Measurements from ENCODE around the gene IL12B. TPM values are rescaled to one million over a fixed set of nuclear protein-coding genes. Genes with fewer than 3 reads are reported as not detected.
A peak's percentile ranks its signal among the peaks of the same experiment; 100 is the strongest.

The IL12B gene
- total RNA-seq, 1 experiment from 2014 or later, result 0.05 TPM

- Histone ChIP-seq H3K9me3 (replicated peaks) (no peaks in the 10 kb centered on the region), H3K27ac (no peak overlapping the region), H3K4me1 (replicated peaks) (peaks cover 30% of the 10 kb centered on the region), H3K36me3 (no peaks in the 10 kb centered on the region), H3K4me3 (no peak overlapping the region), H3K27me3 (replicated peaks) (no peaks in the 10 kb centered on the region)
- peak; percentile 75 to 80 for DNase-seq (ENCODE audit: low read depth in 1 of 2, low spot score in 2 of 2)
Measured at GRCh38 chr5:159341906-159342310, 11.6 kb upstream of the IL12B start.

DNA sequence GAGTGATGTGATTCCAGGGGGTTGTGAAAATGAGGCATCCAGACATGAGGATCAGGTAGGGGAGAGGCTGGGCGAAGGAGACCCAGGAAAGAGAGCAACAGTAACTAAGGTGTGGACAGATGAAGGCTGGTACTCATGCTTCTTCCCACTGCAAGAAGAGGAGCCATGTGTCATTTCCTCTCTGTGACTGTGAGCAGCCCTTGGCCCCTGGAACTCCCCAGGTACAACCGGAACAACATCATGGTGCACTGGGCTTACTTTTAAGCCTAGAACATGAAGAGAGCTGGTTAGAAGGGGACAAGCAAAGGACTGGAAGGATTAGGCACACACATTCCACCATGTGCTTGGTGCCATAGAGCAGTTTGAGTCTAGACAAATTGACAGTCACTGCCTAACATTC is 10.9 kb upstream of the IL12B start:
- Histone ChIP-seq H3K27me3 (replicated peaks) (no peaks in the 10 kb centered on the region), H3K4me3 (no peak overlapping the region), H3K36me3 (no peaks in the 10 kb centered on the region), H3K4me1 (replicated peaks) (peaks cover 38% of the 10 kb centered on the region), H3K27ac (no peak overlapping the region), H3K9me3 (replicated peaks) (no peaks in the 10 kb centered on the region)
- DNase-seq (ENCODE audit: low read depth in 1 of 2, low spot score in 2 of 2), result no peak

- DNase-seq (ENCODE audit: low read depth in 1 of 2, low spot score in 2 of 2), result no peak
- H3K4me1 ChIP-seq (replicated peaks), result peaks cover 44% of the 10 kb centered on the region
- H3K4me3 ChIP-seq, result no peak overlapping the region
- no peaks in the 10 kb centered on the region for H3K27me3 ChIP-seq (replicated peaks)
- no peaks in the 10 kb centered on the region for H3K36me3 ChIP-seq
- no peak overlapping the region for H3K27ac ChIP-seq
- H3K9me3 ChIP-seq (replicated peaks), result no peaks in the 10 kb centered on the region
Measured at GRCh38 chr5:159340511-159340910, 10.2 kb upstream of the IL12B start.

GRCh38 chr5:159339460-159339859 is 9.2 kb upstream of the IL12B start:
- Histone ChIP-seq H3K4me3 (no peak overlapping the region), H3K9me3 (replicated peaks) (no peaks in the 10 kb centered on the region), H3K27me3 (replicated peaks) (no peaks in the 10 kb centered on the region), H3K27ac (no peak overlapping the region), H3K4me1 (replicated peaks) (peaks cover 52% of the 10 kb centered on the region), H3K36me3 (no peaks in the 10 kb centered on the region)
- DNase-seq (ENCODE audit: low read depth in 1 of 2, low spot score in 2 of 2), result no peak

DNA sequence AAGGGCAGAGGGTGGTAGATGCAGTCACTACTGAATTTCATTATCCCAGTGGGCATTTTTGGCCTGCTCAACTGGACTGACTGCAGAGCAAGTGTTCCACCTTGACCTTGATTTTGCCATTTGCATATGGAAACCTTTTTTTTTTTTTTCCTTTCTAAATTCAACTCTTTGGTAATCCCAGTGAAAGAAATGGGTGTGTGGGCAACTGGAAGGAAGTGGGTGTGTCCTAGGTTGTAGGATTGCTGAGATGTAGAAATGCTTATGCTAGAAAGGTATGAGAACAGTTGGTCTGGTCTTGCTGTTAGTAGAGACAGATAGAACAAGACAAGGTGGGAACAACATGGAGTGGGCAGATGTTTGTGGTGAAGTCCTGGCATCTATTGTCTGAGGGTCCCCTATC is 7.8 kb upstream of the IL12B start:
- no peak overlapping the region for H3K4me3 ChIP-seq
- peak overlapping the region; percentile 88 for H3K27ac ChIP-seq
- H3K4me1 ChIP-seq (replicated peaks), result peaks cover 62% of the 10 kb centered on the region
- no peaks in the 10 kb centered on the region for H3K27me3 ChIP-seq (replicated peaks)
- H3K36me3 ChIP-seq, result no peaks in the 10 kb centered on the region
- DNase-seq (ENCODE audit: low read depth in 1 of 2, low spot score in 2 of 2), result no peak
- no peaks in the 10 kb centered on the region for H3K9me3 ChIP-seq (replicated peaks)

GRCh38 chr5:159337016-159337955 is 7.0 kb upstream of the IL12B start:
- Histone ChIP-seq H3K9me3 (replicated peaks) (no peaks in the 10 kb centered on the region), H3K27ac (peak overlapping the region; percentile 88), H3K36me3 (no peaks in the 10 kb centered on the region), H3K4me1 (replicated peaks) (peaks cover 64% of the 10 kb centered on the region), H3K4me3 (no peak overlapping the region), H3K27me3 (replicated peaks) (no peaks in the 10 kb centered on the region)
- DNase-seq (ENCODE audit: low read depth in 1 of 2, low spot score in 2 of 2), result peak; percentile 66 to 75

GRCh38 chr5:159336586-159336985 is 6.3 kb upstream of the IL12B start:
- H3K27ac ChIP-seq, result peak overlapping the region; percentile 88
- no peak for DNase-seq (ENCODE audit: low read depth in 1 of 2, low spot score in 2 of 2)

DNA sequence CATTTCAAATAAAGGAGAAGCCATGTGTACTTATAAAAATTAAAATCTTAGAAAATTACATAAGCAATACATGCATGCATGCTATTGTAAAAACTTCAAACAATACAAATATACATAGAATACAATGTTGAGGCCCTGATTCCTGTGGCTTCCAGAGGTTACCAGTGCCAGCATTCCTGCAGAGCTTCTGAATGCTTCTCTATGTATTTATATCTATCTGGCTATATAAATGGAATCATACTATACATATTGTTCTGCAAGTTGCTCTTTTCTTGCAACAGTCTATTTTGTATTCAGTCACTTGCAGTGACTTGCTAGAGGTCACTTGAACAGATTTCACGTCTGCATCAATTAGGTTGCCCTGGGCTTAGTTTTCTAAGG is 3.2 kb upstream of the IL12B start:
- Histone ChIP-seq H3K27ac (no peak overlapping the region), H3K27me3 (replicated peaks) (no peaks in the 10 kb centered on the region), H3K36me3 (no peaks in the 10 kb centered on the region), H3K4me3 (no peak overlapping the region), H3K9me3 (replicated peaks) (no peaks in the 10 kb centered on the region), H3K4me1 (replicated peaks) (peaks cover 57% of the 10 kb centered on the region)
- DNase-seq (ENCODE audit: low read depth in 1 of 2, low spot score in 2 of 2), result peak in 1 of 2 experiments; percentile 12

More at GRCh38 chr5:159336586-159336985, 6.3 kb upstream of the IL12B start:
- no peaks in the 10 kb centered on the region for H3K9me3 ChIP-seq (replicated peaks)
- H3K27me3 ChIP-seq (replicated peaks), result no peaks in the 10 kb centered on the region
- H3K36me3 ChIP-seq, result no peaks in the 10 kb centered on the region
- no peak overlapping the region for H3K4me3 ChIP-seq
- H3K4me1 ChIP-seq (replicated peaks), result peaks cover 57% of the 10 kb centered on the region

DNA sequence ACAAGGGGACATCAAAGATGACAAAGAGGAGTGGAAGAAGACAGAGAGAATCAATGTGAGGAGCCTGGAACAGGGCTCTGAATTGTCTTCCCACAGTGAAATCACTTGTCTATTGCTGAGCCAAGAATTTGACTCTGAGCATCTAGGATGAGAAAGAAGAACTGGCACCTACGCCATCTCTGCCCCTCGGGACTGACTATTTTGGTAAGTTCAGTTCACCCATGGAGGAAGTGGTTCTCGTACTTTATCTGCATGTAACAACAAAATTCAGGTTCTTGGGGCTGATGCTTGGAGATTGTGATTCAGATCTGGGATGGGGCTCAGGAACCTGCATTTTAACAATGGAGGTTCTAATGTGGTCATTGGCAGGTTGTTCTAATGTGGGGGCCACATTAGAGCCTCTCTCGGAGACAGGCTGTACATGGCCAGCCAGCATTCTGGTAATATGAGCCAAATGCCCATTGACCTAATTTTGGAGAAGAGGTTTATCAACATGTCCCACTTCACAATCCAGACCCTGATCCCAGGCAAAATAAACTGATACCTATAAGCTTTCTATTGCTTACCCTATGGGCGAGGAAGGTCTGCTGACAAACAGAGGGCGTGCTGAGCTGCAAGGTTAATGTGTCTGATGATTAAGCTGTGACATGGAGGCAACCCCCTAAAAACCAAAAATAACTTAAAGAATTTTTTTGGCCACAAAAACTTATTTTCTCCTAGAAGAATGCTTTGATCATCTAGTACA is 2.7 kb upstream of the IL12B start:
- Histone ChIP-seq H3K4me3 (no peak overlapping the region), H3K27ac (no peak overlapping the region), H3K36me3 (no peaks in the 10 kb centered on the region), H3K9me3 (replicated peaks) (no peaks in the 10 kb centered on the region), H3K27me3 (replicated peaks) (no peaks in the 10 kb centered on the region), H3K4me1 (replicated peaks) (peaks cover 53% of the 10 kb centered on the region)
- DNase-seq (ENCODE audit: low read depth in 1 of 2, low spot score in 2 of 2), result no peak

GRCh38 chr5:159331093-159331973 is 1.0 kb upstream of the IL12B start:
- Histone ChIP-seq H3K27ac (no peak overlapping the region), H3K36me3 (no peaks in the 10 kb centered on the region), H3K9me3 (replicated peaks) (no peaks in the 10 kb centered on the region), H3K27me3 (replicated peaks) (no peaks in the 10 kb centered on the region), H3K4me1 (replicated peaks) (peaks cover 37% of the 10 kb centered on the region), H3K4me3 (no peak overlapping the region)
- DNase-seq (ENCODE audit: low read depth in 1 of 2, low spot score in 2 of 2), result peak in 1 of 2 experiments; percentile 53

GRCh38 chr5:159324986-159325385 is 5.3 kb downstream of the IL12B start:
- no peak for DNase-seq (ENCODE audit: low read depth in 1 of 2, low spot score in 2 of 2)
- Histone ChIP-seq H3K4me3 (no peak overlapping the region), H3K27me3 (replicated peaks) (no peaks in the 10 kb centered on the region), H3K4me1 (replicated peaks) (peaks cover 3% of the 10 kb centered on the region), H3K27ac (no peak overlapping the region), H3K9me3 (replicated peaks) (no peaks in the 10 kb centered on the region), H3K36me3 (no peaks in the 10 kb centered on the region)

DNA sequence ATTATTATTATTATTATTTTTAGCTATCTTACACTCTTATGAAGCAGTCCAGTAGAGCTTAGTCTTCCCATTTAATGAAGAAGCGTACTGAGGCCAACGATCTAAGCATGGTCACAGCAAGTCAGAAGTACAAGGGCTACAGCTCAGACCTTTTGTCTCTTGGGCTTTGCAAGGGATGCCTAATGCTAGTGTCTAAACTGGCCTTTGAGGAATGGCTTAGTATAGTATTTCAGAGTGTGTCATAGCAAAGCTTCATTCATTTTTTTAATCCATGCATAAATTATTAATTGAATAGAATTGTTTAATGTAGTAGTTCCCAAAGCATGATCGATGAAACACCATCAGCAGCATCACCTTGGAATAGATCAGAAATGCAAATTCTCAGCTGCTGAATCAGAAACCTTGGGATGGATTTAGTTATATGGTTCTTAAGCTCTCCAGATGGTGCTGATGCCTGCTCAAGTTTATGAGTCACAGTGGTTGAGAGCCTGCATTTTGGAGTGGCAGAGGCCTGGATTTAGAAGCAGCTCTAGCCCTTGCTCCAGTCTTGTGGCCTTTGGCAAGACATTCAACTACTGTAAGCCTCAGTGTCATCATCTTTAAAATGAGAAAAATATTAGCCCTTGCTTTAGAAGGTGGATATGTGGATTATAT is 6.1 kb downstream of the IL12B start:
- Histone ChIP-seq H3K4me1 (replicated peaks) (no peaks in the 10 kb centered on the region), H3K27ac (no peak overlapping the region), H3K9me3 (replicated peaks) (no peaks in the 10 kb centered on the region), H3K27me3 (replicated peaks) (no peaks in the 10 kb centered on the region), H3K36me3 (no peaks in the 10 kb centered on the region), H3K4me3 (no peak overlapping the region)
- no peak for DNase-seq (ENCODE audit: low read depth in 1 of 2, low spot score in 2 of 2)

- no peak overlapping the region for H3K4me3 ChIP-seq
- DNase-seq (ENCODE audit: low read depth in 1 of 2, low spot score in 2 of 2), result no peak
- no peak overlapping the region for H3K27ac ChIP-seq
- H3K9me3 ChIP-seq (replicated peaks), result no peaks in the 10 kb centered on the region
- no peaks in the 10 kb centered on the region for H3K36me3 ChIP-seq
- no peaks in the 10 kb centered on the region for H3K27me3 ChIP-seq (replicated peaks)
- H3K4me1 ChIP-seq (replicated peaks), result no peaks in the 10 kb centered on the region
Measured at GRCh38 chr5:159322180-159322579, 8.1 kb downstream of the IL12B start.

Measured in SJSA1 (cell line).